Activated CD4-positive, alpha-beta T cell treated with anti-CD3 and anti-CD28 coated beads, Interleukin-2, Interleukin-6, amounts not matched to agents 100 ng/mL and 50 ng/mL, durations not matched to agents 16 hours and 8 hours (primary cell): ENCODE results near the gene C3orf20.
"Not testable (repeated sequence)": the region's sequence is repeated elsewhere in the genome, so short reads cannot be mapped to it uniquely, and the experiment has no call there.

Experiments
- DNase-seq: peaks from one replicate; pipeline ENCODE4 v3.0.0-alpha.2; 2020

C3orf20 gene

GRCh38 chr3:14703128-14703750 lies 28.3 kb downstream of the C3orf20 start:
- DNase-seq = no peak

GRCh38 chr3:14703791-14704190 lies 28.9 kb downstream of the C3orf20 start:
- no peak for DNase-seq

GRCh38 chr3:14706096-14706495 lies 31.2 kb downstream of the C3orf20 start:
- no peak for DNase-seq

- no peak for DNase-seq
Measured at GRCh38 chr3:14716591-14716990, 41.6 kb downstream of the C3orf20 start.

GRCh38 chr3:14717307-14717706 lies 42.4 kb downstream of the C3orf20 start:
- DNase-seq = no peak

- no peak for DNase-seq
Measured at GRCh38 chr3:14718539-14718938, 43.6 kb downstream of the C3orf20 start.

- DNase-seq = no peak
Measured at GRCh38 chr3:14719006-14719405, 44.1 kb downstream of the C3orf20 start.

GRCh38 chr3:14721126-14721864 lies 46.4 kb downstream of the C3orf20 start:
- no peak for DNase-seq

GRCh38 chr3:14725013-14725412 lies 50.1 kb downstream of the C3orf20 start:
- no peak for DNase-seq

- no peak for DNase-seq
Measured at GRCh38 chr3:14725564-14726440, 50.9 kb downstream of the C3orf20 start.

- DNase-seq = no peak
Measured at GRCh38 chr3:14726441-14726780, 51.5 kb downstream of the C3orf20 start.

GRCh38 chr3:14728113-14728512 lies 53.2 kb downstream of the C3orf20 start:
- DNase-seq = no peak

- DNase-seq = no peak
Measured at GRCh38 chr3:14730703-14731382, 55.9 kb downstream of the C3orf20 start.

GRCh38 chr3:14740983-14741382 lies 66.0 kb downstream of the C3orf20 start:
- no peak for DNase-seq

GRCh38 chr3:14741510-14741909 lies 66.6 kb downstream of the C3orf20 start:
- no peak for DNase-seq

GRCh38 chr3:14744556-14744955 lies 69.6 kb downstream of the C3orf20 start:
- no peak for DNase-seq

- no peak for DNase-seq
Measured at GRCh38 chr3:14750650-14751049, 75.7 kb downstream of the C3orf20 start.

- DNase-seq = not testable (repeated sequence)
Measured at GRCh38 chr3:14752979-14753378, 78.0 kb downstream of the C3orf20 start.

- DNase-seq = no peak
Measured at GRCh38 chr3:14757153-14757700, 82.3 kb downstream of the C3orf20 start.

GRCh38 chr3:14758297-14758696 lies 83.4 kb downstream of the C3orf20 start:
- no peak for DNase-seq

GRCh38 chr3:14758959-14759358 lies 84.0 kb downstream of the C3orf20 start:
- DNase-seq = no peak

GRCh38 chr3:14760185-14760584 lies 85.2 kb downstream of the C3orf20 start:
- no peak for DNase-seq

- no peak for DNase-seq
Measured at GRCh38 chr3:14761121-14761672, 86.3 kb downstream of the C3orf20 start.
